Uterus (tissue), 2 donors: ENCODE measurements around the gene CKLF.

Source experiments
- CTCF ChIP-seq, 4 experiments: fragments of 200-600 bp in 2 of 4; fragments of 450-650 bp in 2 of 4; sonication (generic) in 2 of 4; IDR thresholded peaks; one replicate each; pipeline ENCODE4 v1.5.1; 2016 to 2019; ENCODE audit warnings: antibody characterized with exemption in 4 of 4, mild to moderate bottlenecking in 2 of 4, moderate library complexity in 1 of 4
- POLR2A ChIP-seq, 2 donors: fragments of 450-650 bp; IDR thresholded peaks; one replicate each; pipeline ENCODE4 v1.6.1; 2016; ENCODE audit warnings: antibody characterized with exemption in 2 of 2, mild to moderate bottlenecking in 1 of 2, moderate library complexity in 1 of 2

- TF ChIP-seq CTCF (IDR thresholded peaks at IDR 0.05) = no peak
- no peak for TF ChIP-seq POLR2A (IDR thresholded peaks at IDR 0.05)
Measured at GRCh38 chr16:66612422-66612821, 60.0 kb downstream of the CKLF start.
